CD14-positive monocyte (primary cell): ENCODE results near the gene SLC25A25. TPM values are rescaled to one million over a fixed set of nuclear protein-coding genes. Genes with fewer than 3 reads are reported as not detected.
"Not testable (repeated sequence)": the region's sequence is repeated elsewhere in the genome, so short reads cannot be mapped to it uniquely, and the experiment has no call there.

ENCODE experiments used
- DNase-seq, 3 donors: peaks; one replicate each; pipeline ENCODE4 v3.0.0-alpha.2; 2011 to 2022
- H2AFZ ChIP-seq: 2 replicates; pipeline ENCODE4 v1.6.0; 2012; ENCODE audit warnings: mild to moderate bottlenecking, low read depth, low read length, inconsistent platforms; ENCODE audit not compliant: insufficient read depth, poor library complexity, severe bottlenecking
- H3K27ac ChIP-seq, 2 donors: 1 replicate in 1 of 2; 2 replicates in 1 of 2; pipeline ENCODE4 v1.5.1; 2012 to 2013; ENCODE audit warnings: low read length in 2 of 2, control low read depth in 1 of 2, inconsistent platforms in 1 of 2, low read depth in 1 of 2, mild to moderate bottlenecking in 1 of 2
- H3K27me3 ChIP-seq, 2 donors: one replicate each; pipeline versions ENCODE4 v1.6.0 to v1.6.1; 2011 to 2013; ENCODE audit warnings: low read length in 2 of 2; ENCODE audit not compliant: control insufficient read depth in 2 of 2, insufficient read depth in 2 of 2
- H3K36me3 ChIP-seq, 2 donors: replicated peaks in 1 of 2; 1 replicate in 1 of 2; 2 replicates in 1 of 2; pipeline versions ENCODE4 v1.5.1 to v1.6.1; 2012 to 2013; ENCODE audit warnings: low read length in 2 of 2, control low read depth in 1 of 2, inconsistent platforms in 1 of 2, mild to moderate bottlenecking in 1 of 2; ENCODE audit not compliant: insufficient read depth in 2 of 2, control insufficient read depth in 1 of 2
- H3K4me1 ChIP-seq, 2 donors: 1 replicate in 1 of 2; 2 replicates in 1 of 2; pipeline versions ENCODE4 v1.5.1 to v1.6.1; 2012 to 2013; ENCODE audit warnings: low read length in 2 of 2, control low read depth in 1 of 2, inconsistent platforms in 1 of 2, mild to moderate bottlenecking in 1 of 2, moderate library complexity in 1 of 2; ENCODE audit not compliant: insufficient read depth in 2 of 2, control insufficient read depth in 1 of 2
- H3K4me2 ChIP-seq: replicated peaks from 2 replicates; pipeline ENCODE3; 2012; ENCODE audit warnings: low read length, moderate library complexity, mild to moderate bottlenecking; ENCODE audit not compliant: poor library complexity, severe bottlenecking; ENCODE audit errors: extremely low read depth
- H3K4me3 ChIP-seq, 3 experiments: fragments of 200-600 bp in 1 of 3; sonication (generic) in 1 of 3; replicated peaks in 1 of 3; 1 replicate in 2 of 3; 2 replicates in 1 of 3; pipeline ENCODE4 v1.5.1; 2011 to 2013; ENCODE audit warnings: low read length in 3 of 3, mild to moderate bottlenecking in 3 of 3, control low read depth in 2 of 3, low read depth in 2 of 3, inconsistent platforms in 1 of 3, moderate library complexity in 1 of 3
- H3K79me2 ChIP-seq: 2 replicates; pipeline ENCODE4 v1.6.0; 2012; ENCODE audit warnings: mild to moderate bottlenecking, control low read depth, inconsistent platforms, low read length, moderate library complexity; ENCODE audit not compliant: insufficient read depth
- H3K9ac ChIP-seq: 2 replicates; pipeline ENCODE4 v1.6.0; 2017; ENCODE audit warnings: low read length, mild to moderate bottlenecking; ENCODE audit not compliant: insufficient read depth, poor library complexity, severe bottlenecking
- H3K9me3 ChIP-seq, 2 donors: replicated peaks in 1 of 2; 1 replicate in 1 of 2; 2 replicates in 1 of 2; pipeline versions ENCODE4 v1.5.1 to v1.6.1; 2012 to 2013; ENCODE audit warnings: low read length in 2 of 2, control low read depth in 1 of 2; ENCODE audit not compliant: control insufficient read depth in 1 of 2, insufficient read depth in 1 of 2
- H4K20me1 ChIP-seq: 2 replicates; pipeline ENCODE4 v1.6.0; 2012; ENCODE audit warnings: mild to moderate bottlenecking, low read length, control low read depth, moderate library complexity; ENCODE audit not compliant: insufficient read depth
- H3K27ac Mint-ChIP-seq, 7 donors: one replicate each; pipeline ENCODE4 v1.8.0; 2020; ENCODE audit warnings: mild to moderate bottlenecking in 7 of 7, mixed read lengths in 7 of 7, moderate library complexity in 6 of 7, inconsistent platforms in 2 of 7
- H3K27me3 Mint-ChIP-seq, 3 donors: one replicate each; pipeline ENCODE4 v1.8.0; 2021 to 2022; ENCODE audit warnings: low read depth in 3 of 3, mild to moderate bottlenecking in 3 of 3, mixed read lengths in 3 of 3, moderate library complexity in 3 of 3, inconsistent platforms in 1 of 3
- H3K36me3 Mint-ChIP-seq, 2 donors: one replicate each; pipeline ENCODE4 v1.8.0; 2020; ENCODE audit warnings: mixed read lengths in 2 of 2, inconsistent platforms in 1 of 2, mild to moderate bottlenecking in 1 of 2
- H3K4me1 Mint-ChIP-seq: one replicate; pipeline ENCODE4 v1.8.0; 2020; ENCODE audit warnings: mild to moderate bottlenecking, mixed read lengths
- H3K4me3 Mint-ChIP-seq, 2 donors: one replicate each; pipeline ENCODE4 v1.8.0; 2020; ENCODE audit warnings: mild to moderate bottlenecking in 2 of 2, mixed read lengths in 2 of 2, moderate library complexity in 1 of 2
- H3K9me3 Mint-ChIP-seq, 7 donors: one replicate each; pipeline ENCODE4 v1.8.0; 2020 to 2022; ENCODE audit warnings: mixed read lengths in 7 of 7, mild to moderate bottlenecking in 6 of 7, moderate library complexity in 6 of 7, inconsistent platforms in 2 of 7
- WGBS: methylation state at CpG from one replicate; pipeline ENCODE4 v1.1.5; 2013; ENCODE audit warnings: missing lambda C conversion rate; ENCODE audit not compliant: insufficient coverage; 5-methylcytosine and 5-hydroxymethylcytosine counted together
- intact Hi-C, 2 donors: fragments of 100-400 bp; cut with micrococcal nuclease; formaldehyde crosslinking; loops; one replicate each; pipeline versions ENCODE4 v1.15.0 to v1.15.1; 2023
- polyA plus RNA-seq, 3 donors: library from polyadenylated mRNA; depleted of rRNA in 1 of 3; unstranded in 2 of 3; stranded (reverse) in 1 of 3; fragments of 300-500 nt in 2 of 3; fragments of >200 nt in 1 of 3; fragmentation: Illumina TruSeq in 2 of 3; gene quantifications; 1 replicate in 2 of 3; 2 replicates in 1 of 3; pipeline ENCODE4 v1.2.3, GENCODE V29; 2012 to 2021
- TF ChIP-seq, protein P1 (sequence below): fragments of 200-600 bp; IDR thresholded peaks from one replicate; pipeline ENCODE4 v1.8.0; 2022; ENCODE audit warnings: antibody characterized with exemption, mild to moderate bottlenecking

SLC25A25 gene
- polyA plus RNA-seq, 3 donors: 5.1 to 43.3 (median 6.3) TPM

- intact Hi-C loops: no loop called here
- H3K4me3 Mint-ChIP-seq: peak overlapping the region in 1 of 2 donors; percentile 71
- Histone ChIP-seq H3K36me3 (no peaks in the 10 kb centered on the region), H2AFZ (no peak overlapping the region), H3K4me2 (peak overlapping the region; percentile 48), H3K9ac (no peak overlapping the region), H3K27me3 (no peaks in the 10 kb centered on the region), H3K27ac (peak overlapping the region; percentile 38 to 75), H3K79me2 (peaks cover 79% of the 10 kb centered on the region), H3K4me1 (peaks cover 67 to 71% of the 10 kb centered on the region in 2 donors), H4K20me1 (peaks cover 7% of the 10 kb centered on the region), H3K9me3 (no peaks in the 10 kb centered on the region), H3K4me3 (peak overlapping the region in 2 of 3 experiments; percentile 7 to 64)
- H3K9me3 Mint-ChIP-seq: peaks cover 0 to 2% (median 0%) of the 10 kb centered on the region in 7 donors
- no CpG with 5 or more reads among the region's 7 CpGs for WGBS
- TF ChIP-seq, protein P1, sequence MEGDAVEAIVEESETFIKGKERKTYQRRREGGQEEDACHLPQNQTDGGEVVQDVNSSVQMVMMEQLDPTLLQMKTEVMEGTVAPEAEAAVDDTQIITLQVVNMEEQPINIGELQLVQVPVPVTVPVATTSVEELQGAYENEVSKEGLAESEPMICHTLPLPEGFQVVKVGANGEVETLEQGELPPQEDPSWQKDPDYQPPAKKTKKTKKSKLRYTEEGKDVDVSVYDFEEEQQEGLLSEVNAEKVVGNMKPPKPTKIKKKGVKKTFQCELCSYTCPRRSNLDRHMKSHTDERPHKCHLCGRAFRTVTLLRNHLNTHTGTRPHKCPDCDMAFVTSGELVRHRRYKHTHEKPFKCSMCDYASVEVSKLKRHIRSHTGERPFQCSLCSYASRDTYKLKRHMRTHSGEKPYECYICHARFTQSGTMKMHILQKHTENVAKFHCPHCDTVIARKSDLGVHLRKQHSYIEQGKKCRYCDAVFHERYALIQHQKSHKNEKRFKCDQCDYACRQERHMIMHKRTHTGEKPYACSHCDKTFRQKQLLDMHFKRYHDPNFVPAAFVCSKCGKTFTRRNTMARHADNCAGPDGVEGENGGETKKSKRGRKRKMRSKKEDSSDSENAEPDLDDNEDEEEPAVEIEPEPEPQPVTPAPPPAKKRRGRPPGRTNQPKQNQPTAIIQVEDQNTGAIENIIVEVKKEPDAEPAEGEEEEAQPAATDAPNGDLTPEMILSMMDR: no peak
- peak overlapping the region; percentile 79 to 98 (median 96) for H3K27ac Mint-ChIP-seq
- H3K36me3 Mint-ChIP-seq: peaks cover 4 to 7% of the 10 kb centered on the region in 2 donors
- H3K4me1 Mint-ChIP-seq: peaks cover 60% of the 10 kb centered on the region
- peaks cover 0 to 4% (median 0%) of the 10 kb centered on the region in 3 donors for H3K27me3 Mint-ChIP-seq
- DNase-seq: no peak
Measured at GRCh38 chr9:128070874-128071273, 2.8 kb downstream of the SLC25A25 start.

- Mint-ChIP-seq H3K4me1 (peaks cover 54% of the 10 kb centered on the region), H3K27ac (peak overlapping the region; percentile 96 to 98 (median 97)), H3K4me3 (peak overlapping the region; percentile 20 to 82)
- DNase-seq, H3K36me3 Mint-ChIP-seq, H3K27me3 Mint-ChIP-seq, intact Hi-C loops, H4K20me1 ChIP-seq, H3K27me3 ChIP-seq, H3K36me3 ChIP-seq, H3K9me3 Mint-ChIP-seq, H2AFZ ChIP-seq, H3K9me3 ChIP-seq: not testable (repeated sequence)
- Histone ChIP-seq H3K27ac (peak overlapping the region; percentile 75 to 88), H3K4me1 (peaks cover 61 to 65% of the 10 kb centered on the region in 2 donors), H3K4me2 (peak overlapping the region; percentile 74), H3K9ac (peak overlapping the region; percentile 6), H3K79me2 (peaks cover 77% of the 10 kb centered on the region), H3K4me3 (peak overlapping the region in 1 of 3 experiments; percentile 64)
- WGBS: 71% methylated on average over 10 of the region's 12 CpGs
Measured at GRCh38 chr9:128071475-128071874, 3.4 kb downstream of the SLC25A25 start.
